DOHH2 (cell line): Measurements from ENCODE around the gene ANKS3.

ENCODE experiments used
- CTCF ChIP-seq: fragments of 200-600 bp; sonication (generic); IDR thresholded peaks from one replicate; pipeline ENCODE4 v1.5.1; 2014; ENCODE audit warnings: antibody characterized with exemption, mild to moderate bottlenecking, low read depth, low read length; ENCODE audit not compliant: poor library complexity, severe bottlenecking
- EZH2phosphoT487 ChIP-seq: fragments of 200-600 bp; sonication (generic); IDR thresholded peaks from 2 replicates; pipeline ENCODE4 v1.6.1; 2017; ENCODE audit warnings: borderline replicate concordance, mild to moderate bottlenecking, antibody characterized with exemption, low read length, moderate library complexity, mixed read lengths

- TF ChIP-seq CTCF (no peak), EZH2phosphoT487 (no peak)
Measured at GRCh38 chr16:4700380-4700996, 33.6 kb downstream of the ANKS3 start.
